GM12873 (cell line): ENCODE results near the gene FALEC.

ENCODE experiments used
- TF ChIP-seq, protein P1 (sequence below): IDR thresholded peaks from 2 replicates; pipeline ENCODE4 v1.5.1; 2012; ENCODE audit warnings: low read depth, mild to moderate bottlenecking, moderate library complexity, low read length, control low read depth; ENCODE audit not compliant: insufficient read depth; ENCODE audit errors: missing control alignments

FALEC gene

DNA sequence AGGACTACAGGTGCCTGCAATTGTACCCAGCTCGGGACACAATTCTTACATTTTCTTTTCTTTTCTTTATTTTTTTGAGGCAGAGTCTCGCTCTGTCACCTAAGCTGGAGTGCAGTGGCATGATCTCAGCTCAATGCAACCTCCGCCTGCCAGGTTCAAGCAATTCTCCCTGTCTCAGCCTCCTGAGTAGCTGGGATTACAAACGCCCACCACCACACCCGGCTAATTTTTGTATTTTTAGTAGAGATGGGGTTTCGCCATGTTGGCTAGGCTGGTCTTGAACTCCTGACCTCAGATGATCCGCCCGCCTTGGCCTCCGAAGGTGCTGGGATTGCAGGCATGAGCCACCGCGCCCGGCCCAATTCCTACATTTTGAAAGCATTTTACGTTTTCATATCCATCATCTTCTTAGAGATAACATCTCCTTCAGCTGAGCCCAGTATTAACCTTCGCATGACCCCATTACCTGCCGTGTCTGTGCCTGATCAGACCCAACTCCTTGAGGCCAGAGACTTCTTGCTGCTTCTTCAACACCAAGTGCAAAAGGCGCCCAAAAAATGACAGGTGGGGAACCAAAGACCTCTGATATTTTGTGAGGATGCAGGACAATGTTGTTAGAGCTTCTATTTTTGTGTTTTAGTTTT, 30.9 kb downstream of the FALEC start:
- TF ChIP-seq, protein P1, sequence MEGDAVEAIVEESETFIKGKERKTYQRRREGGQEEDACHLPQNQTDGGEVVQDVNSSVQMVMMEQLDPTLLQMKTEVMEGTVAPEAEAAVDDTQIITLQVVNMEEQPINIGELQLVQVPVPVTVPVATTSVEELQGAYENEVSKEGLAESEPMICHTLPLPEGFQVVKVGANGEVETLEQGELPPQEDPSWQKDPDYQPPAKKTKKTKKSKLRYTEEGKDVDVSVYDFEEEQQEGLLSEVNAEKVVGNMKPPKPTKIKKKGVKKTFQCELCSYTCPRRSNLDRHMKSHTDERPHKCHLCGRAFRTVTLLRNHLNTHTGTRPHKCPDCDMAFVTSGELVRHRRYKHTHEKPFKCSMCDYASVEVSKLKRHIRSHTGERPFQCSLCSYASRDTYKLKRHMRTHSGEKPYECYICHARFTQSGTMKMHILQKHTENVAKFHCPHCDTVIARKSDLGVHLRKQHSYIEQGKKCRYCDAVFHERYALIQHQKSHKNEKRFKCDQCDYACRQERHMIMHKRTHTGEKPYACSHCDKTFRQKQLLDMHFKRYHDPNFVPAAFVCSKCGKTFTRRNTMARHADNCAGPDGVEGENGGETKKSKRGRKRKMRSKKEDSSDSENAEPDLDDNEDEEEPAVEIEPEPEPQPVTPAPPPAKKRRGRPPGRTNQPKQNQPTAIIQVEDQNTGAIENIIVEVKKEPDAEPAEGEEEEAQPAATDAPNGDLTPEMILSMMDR, result no peak

DNA sequence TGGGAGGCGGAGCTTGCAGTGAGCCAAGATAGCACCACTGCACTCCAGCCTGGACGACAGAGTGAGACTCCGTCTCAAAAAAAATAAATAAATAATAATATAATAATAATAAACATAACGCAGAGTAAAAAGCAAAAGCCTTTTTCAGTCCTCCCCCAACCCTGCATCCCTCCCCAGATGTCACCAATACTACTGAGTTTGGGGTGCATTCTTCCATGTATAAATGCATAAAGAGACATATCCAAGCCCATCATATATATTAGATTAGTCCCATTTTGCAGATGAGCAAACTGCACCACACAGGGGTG, 32.7 kb downstream of the FALEC start:
- TF ChIP-seq, protein P1, result no peak

DNA sequence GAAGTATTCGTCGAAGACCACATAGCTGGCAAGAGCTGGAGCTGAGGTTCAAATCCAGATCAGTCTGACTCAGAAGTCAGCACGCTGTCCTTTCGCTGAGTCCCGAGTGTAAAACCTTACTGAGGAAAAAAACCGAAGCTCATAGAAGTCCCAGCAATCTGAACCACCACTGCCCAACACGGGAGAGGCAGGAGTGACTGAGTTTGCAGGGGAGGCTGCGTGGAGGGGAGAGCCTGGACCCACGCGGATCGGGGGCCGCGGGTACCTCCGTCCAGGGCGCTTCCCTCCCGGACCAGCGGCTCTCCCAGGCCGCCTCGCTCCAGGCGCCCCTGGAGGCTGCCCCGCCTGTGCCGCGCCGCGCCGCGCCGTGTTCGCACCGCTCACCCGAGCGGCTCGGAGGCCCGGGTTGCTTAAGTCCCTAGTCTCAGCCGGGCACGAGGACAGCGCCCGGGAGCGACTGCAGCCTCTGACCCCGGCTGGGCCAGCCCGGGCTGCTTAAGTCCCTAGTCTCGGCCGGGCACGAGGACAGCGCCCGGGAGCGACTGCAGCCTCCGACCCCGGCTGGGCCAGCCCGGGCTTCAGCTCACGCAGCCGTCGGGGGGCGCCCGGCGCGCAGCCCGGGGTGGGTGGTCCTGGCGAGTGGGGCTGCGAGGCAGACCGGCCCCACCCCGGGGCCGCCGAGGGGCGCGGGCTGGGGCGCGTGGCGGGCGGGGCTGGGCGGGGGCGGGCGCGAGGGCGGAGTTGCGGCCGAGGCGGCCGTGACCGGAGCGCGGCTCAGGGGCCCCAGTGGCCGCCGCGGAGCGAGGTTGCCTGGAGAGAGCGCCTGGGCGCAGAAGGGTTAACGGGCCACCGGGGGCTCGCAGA, 33.3 kb downstream of the FALEC start, which contains the start of gene ADAMTSL4:
Gene ADAMTSL4, plus strand, starts transcription at position 777 of the 864 bp plus-strand sequence. CDS start 2,881 bp downstream, outside the sequence.
- TF ChIP-seq, protein P1, result peak; percentile 21

DNA sequence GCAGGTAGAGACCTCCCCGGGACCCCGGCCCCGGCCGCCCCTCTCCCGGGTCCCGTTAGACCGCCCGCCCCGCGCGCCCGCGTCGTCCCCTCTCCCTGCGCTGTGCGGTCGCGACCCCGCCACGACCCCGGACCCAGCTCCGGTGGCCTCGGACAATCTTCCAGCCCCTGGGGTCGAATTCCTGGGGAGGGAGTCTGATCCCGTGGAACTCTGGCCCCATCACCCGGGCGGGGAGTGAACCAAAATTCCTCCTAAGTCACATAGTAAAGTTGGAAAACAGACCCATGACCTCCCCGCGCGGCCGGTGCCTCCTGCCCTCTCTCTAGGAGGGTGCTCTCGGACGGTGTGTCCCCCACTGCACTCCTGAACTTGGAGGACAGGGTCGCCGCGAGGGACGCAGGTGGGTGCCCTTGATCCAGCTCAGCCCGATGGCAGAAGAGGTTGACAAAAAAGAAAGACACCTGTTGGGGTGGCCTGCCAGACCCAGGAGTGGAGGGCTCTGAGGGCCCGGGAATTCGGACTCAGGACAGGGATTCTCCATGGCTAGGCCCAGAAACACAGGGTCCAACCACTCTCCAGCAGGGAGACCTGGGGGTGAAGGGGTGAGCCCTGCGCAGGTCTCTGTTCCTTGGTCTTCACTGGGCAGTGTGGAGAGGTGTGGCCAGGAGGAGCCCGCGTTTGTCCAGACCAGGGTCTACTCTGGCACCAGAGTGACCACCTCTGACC, 34.1 kb downstream of the FALEC start:
- TF ChIP-seq, protein P1, result no peak

DNA sequence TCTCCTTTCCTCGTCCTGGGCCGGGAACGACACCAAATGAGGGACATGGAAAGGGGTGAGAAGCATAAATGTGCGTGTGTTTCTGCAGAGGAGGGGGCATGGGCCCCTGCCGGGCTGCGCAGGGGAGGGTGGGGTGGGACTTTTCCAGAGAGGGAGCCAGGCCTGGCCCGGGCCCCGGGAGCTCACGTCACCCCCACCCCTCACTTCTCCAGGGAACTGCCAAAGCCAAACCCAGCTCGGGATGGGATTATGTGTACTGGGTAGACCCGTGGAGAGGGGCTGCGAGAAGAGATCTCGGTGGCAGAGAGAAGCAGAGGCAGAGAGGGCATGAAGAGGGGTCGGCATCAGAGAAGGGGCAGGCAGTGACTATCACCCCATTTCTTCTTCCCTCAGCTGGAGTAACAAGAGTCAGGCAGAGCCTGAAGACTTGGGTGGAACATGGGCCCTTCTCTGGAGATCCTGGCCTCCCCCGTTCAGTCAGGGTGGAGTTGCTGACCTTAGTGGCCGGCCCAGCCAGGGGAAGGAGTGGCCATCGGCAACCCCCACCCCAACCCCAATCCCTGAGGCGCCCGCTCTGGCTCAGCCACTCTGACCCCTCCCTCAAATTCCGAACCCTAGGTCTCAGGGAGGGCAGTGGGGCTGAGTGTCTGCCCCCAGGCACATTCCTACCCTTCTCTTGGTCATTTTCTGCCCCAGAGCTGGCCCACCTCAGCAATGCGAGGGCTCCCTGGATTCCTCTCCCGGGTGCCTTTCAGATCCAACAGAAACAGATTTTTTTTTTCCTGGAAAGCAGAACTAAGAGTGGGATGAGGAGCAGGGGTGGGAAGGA, 34.9 kb downstream of the FALEC start:
- TF ChIP-seq, protein P1, result no peak

DNA sequence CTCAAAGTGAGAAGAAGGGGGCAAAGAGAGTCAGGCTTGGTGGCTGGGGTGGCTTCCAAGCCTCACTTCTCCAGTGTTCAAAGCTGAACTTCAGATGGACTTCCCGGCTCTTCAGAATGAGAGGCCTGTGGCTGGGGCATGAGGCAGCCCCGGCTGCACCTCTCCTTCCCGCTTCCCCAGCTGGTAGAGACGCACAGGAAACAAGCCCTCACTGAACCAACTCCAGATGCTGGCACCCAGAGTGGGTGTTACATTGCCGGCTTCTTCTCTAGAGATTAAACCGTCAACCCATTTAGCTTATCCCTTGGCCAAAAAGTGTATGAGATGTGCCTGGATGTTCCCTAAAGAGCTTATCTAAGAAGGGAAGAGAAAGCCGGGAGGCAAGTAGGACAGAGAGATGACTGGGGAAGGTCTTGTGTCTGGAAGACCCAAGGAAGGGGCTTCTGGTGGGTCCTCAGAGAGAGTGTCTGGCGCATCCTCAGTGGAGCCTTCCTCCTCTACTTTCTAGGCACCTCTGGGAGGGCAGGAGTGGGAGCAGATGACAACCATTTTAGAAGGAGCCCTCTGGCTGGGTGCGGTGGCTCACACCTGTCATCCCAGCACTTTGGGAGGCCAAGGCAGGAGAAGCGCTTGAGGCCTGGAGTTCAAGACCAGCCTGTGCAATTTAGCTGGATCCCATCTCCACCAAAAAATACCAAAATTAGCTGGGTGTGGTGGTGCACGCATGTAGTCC, 35.7 kb downstream of the FALEC start:
- TF ChIP-seq, protein P1, result no peak
